ENCODE measurements around the gene RPL36.
A peak's percentile ranks its signal among the peaks of the same experiment; 100 is the strongest.

RPL36 gene

DNA sequence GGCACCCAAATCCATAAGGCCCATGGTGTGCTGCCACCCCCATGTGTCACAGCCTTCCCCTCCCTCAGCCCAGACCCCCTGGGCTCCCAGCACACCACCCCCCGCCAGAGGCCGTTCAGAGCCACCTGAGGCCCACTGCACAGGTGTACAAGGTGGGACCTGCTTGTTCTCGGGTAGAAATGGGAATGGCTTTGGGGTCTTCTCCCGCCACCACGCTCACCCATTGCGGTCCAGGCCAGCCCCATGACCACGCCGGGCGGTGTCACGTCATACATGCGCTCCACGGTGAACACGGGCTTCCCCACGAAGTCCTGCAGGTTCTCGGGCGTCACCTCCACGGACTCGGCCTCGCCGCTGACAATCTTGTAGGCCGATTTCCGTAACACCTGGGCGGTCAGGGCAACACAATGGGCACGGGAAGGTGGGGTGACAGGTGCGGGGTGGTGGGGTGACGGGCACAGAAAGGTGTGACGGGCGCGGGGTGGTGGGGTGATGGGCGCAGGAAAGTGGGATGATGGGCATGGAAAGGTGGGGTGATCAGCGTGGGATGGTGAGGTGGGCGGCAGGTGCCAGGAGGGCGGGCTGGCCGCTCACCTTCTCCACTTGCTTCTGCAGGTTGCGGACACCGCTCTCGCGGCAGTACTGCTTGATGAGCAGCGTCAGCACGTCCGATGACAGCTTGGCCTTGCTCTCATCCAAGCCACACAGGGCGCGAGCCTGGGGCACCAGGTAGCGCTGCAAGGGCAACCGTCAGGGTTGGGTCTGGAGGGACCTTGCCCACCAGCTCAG, 4.3 kb downstream of the RPL36 start:
- H3K9ac ChIP-seq (ENCODE audit: low read length) = no peak overlapping the region
- no peak overlapping the region for H3K4me2 ChIP-seq (ENCODE audit: low read depth, low read length)
- no peaks in the 10 kb centered on the region for H3K9me3 ChIP-seq (replicated peaks; ENCODE audit: insufficient read depth, low read length)
- H3K4me1 ChIP-seq (ENCODE audit: low read length) = peaks cover 14% of the 10 kb centered on the region
- no peaks in the 10 kb centered on the region for H3K27me3 ChIP-seq (replicated peaks; ENCODE audit: insufficient read depth, low read length)
- no peak for DNase-seq
- H3F3A ChIP-seq (ENCODE audit: insufficient read depth, low read length) = peaks cover 58% of the 10 kb centered on the region
- H3K4me3 ChIP-seq (ENCODE audit: low read length) = no peak overlapping the region
- no peak overlapping the region for H2AFZ ChIP-seq (ENCODE audit: low read length)
- H3K27ac ChIP-seq (ENCODE audit: low read length) = no peak overlapping the region
- peaks cover 88% of the 10 kb centered on the region for H3K79me2 ChIP-seq (ENCODE audit: low read length)
- peaks cover 42% of the 10 kb centered on the region for H3K36me3 ChIP-seq (replicated peaks; ENCODE audit: insufficient read depth, low read length)
- peaks cover 67% of the 10 kb centered on the region for H4K20me1 ChIP-seq (ENCODE audit: insufficient read depth, low read length)
- H3K9me2 ChIP-seq (replicated peaks; ENCODE audit: insufficient read depth, low read length) = no peaks in the 10 kb centered on the region
- TF ChIP-seq, protein P1, sequence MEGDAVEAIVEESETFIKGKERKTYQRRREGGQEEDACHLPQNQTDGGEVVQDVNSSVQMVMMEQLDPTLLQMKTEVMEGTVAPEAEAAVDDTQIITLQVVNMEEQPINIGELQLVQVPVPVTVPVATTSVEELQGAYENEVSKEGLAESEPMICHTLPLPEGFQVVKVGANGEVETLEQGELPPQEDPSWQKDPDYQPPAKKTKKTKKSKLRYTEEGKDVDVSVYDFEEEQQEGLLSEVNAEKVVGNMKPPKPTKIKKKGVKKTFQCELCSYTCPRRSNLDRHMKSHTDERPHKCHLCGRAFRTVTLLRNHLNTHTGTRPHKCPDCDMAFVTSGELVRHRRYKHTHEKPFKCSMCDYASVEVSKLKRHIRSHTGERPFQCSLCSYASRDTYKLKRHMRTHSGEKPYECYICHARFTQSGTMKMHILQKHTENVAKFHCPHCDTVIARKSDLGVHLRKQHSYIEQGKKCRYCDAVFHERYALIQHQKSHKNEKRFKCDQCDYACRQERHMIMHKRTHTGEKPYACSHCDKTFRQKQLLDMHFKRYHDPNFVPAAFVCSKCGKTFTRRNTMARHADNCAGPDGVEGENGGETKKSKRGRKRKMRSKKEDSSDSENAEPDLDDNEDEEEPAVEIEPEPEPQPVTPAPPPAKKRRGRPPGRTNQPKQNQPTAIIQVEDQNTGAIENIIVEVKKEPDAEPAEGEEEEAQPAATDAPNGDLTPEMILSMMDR (IDR thresholded peaks at IDR 0.05; ENCODE audit: low read length) = no peak
- TF ChIP-seq EZH2 (optimal IDR thresholded peaks at IDR 0.05; ENCODE audit: low read depth, low read length) (no peak), EZH2phosphoT487 (IDR thresholded peaks at IDR 0.05; ENCODE audit: low read length) (no peak)

DNA sequence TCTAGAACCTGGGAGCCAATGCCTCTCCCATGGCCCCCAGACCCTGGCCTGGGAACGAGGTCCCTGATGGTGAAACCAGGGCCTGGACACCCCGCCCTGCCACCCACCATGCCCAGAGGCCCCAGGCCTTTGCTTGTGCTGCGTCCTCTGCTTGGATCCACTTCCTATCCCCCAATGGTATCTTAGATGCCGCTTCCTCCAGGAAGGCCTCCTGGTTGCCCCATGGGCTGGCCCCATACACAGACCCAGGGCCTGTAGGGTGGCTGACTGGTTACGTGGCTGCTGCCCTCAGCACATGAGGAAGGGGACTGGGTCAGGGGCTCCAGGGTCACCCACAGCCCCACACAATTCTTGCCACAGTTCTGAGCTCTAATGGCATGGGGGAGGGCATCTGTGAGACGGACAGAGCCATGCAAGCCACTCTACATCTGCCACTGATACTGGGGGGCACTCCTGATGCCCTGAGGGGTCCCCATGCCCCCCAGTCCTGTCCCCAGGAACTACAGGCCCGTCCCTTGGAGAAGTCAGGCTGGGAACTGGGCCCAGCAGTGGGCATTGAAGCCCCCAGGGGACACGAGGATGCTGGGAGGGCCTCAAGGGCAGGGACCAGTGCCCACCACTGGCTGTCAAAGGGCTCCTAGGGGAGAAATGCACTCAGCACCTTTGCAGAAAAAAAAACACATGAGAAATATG, 5.0 kb downstream of the RPL36 start:
- Histone ChIP-seq H3F3A (ENCODE audit: insufficient read depth, low read length) (peaks cover 58% of the 10 kb centered on the region), H3K4me1 (ENCODE audit: low read length) (peaks cover 11% of the 10 kb centered on the region), H3K4me2 (ENCODE audit: low read depth, low read length) (no peak overlapping the region), H3K79me2 (ENCODE audit: low read length) (peaks cover 87% of the 10 kb centered on the region), H4K20me1 (ENCODE audit: insufficient read depth, low read length) (peaks cover 67% of the 10 kb centered on the region), H3K27ac (ENCODE audit: low read length) (no peak overlapping the region), H3K9me3 (replicated peaks; ENCODE audit: insufficient read depth, low read length) (no peaks in the 10 kb centered on the region), H3K4me3 (ENCODE audit: low read length) (no peak overlapping the region), H3K9me2 (replicated peaks; ENCODE audit: insufficient read depth, low read length) (no peaks in the 10 kb centered on the region), H3K27me3 (replicated peaks; ENCODE audit: insufficient read depth, low read length) (no peaks in the 10 kb centered on the region), H2AFZ (ENCODE audit: low read length) (no peak overlapping the region), H3K36me3 (replicated peaks; ENCODE audit: insufficient read depth, low read length) (peaks cover 42% of the 10 kb centered on the region), H3K9ac (ENCODE audit: low read length) (no peak overlapping the region)
- TF ChIP-seq EZH2 (optimal IDR thresholded peaks at IDR 0.05; ENCODE audit: low read depth, low read length) (no peak), EZH2phosphoT487 (IDR thresholded peaks at IDR 0.05; ENCODE audit: low read length) (no peak)
- TF ChIP-seq, protein P1 (IDR thresholded peaks at IDR 0.05; ENCODE audit: low read length) = no peak
- DNase-seq = no peak

- no peaks in the 10 kb centered on the region for H3K27me3 ChIP-seq (replicated peaks; ENCODE audit: insufficient read depth, low read length)
- H3K4me2 ChIP-seq (ENCODE audit: low read depth, low read length) = no peak overlapping the region
- H2AFZ ChIP-seq (ENCODE audit: low read length) = no peak overlapping the region
- peaks cover 42% of the 10 kb centered on the region for H3K36me3 ChIP-seq (replicated peaks; ENCODE audit: insufficient read depth, low read length)
- no peak overlapping the region for H3K9ac ChIP-seq (ENCODE audit: low read length)
- H3K79me2 ChIP-seq (ENCODE audit: low read length) = peaks cover 86% of the 10 kb centered on the region
- peak; percentile 4 for DNase-seq
- TF ChIP-seq, protein P1 (IDR thresholded peaks at IDR 0.05; ENCODE audit: low read length) = no peak
- no peak for TF ChIP-seq EZH2phosphoT487 (IDR thresholded peaks at IDR 0.05; ENCODE audit: low read length)
- no peak for TF ChIP-seq EZH2 (optimal IDR thresholded peaks at IDR 0.05; ENCODE audit: low read depth, low read length)
- peaks cover 52% of the 10 kb centered on the region for H3F3A ChIP-seq (ENCODE audit: insufficient read depth, low read length)
- H3K9me2 ChIP-seq (replicated peaks; ENCODE audit: insufficient read depth, low read length) = no peaks in the 10 kb centered on the region
- no peak overlapping the region for H3K27ac ChIP-seq (ENCODE audit: low read length)
- no peak overlapping the region for H3K4me3 ChIP-seq (ENCODE audit: low read length)
- no peaks in the 10 kb centered on the region for H3K9me3 ChIP-seq (replicated peaks; ENCODE audit: insufficient read depth, low read length)
- H3K4me1 ChIP-seq (ENCODE audit: low read length) = peaks cover 11% of the 10 kb centered on the region
- peaks cover 66% of the 10 kb centered on the region for H4K20me1 ChIP-seq (ENCODE audit: insufficient read depth, low read length)
Measured at GRCh38 chr19:5695649-5696195, 5.6 kb downstream of the RPL36 start.
